ENCODE measurements around the gene MIPOL1. TPM values are rescaled to one million over a fixed set of nuclear protein-coding genes. Genes with fewer than 3 reads are reported as not detected.

MIPOL1 gene
- total and polyA plus RNA-seq, 2 of the 13 experiments (the other 11 are each of a cell fraction or from before 2014, with no cell fraction given): 8.6 to 34.2 TPM

DNA sequence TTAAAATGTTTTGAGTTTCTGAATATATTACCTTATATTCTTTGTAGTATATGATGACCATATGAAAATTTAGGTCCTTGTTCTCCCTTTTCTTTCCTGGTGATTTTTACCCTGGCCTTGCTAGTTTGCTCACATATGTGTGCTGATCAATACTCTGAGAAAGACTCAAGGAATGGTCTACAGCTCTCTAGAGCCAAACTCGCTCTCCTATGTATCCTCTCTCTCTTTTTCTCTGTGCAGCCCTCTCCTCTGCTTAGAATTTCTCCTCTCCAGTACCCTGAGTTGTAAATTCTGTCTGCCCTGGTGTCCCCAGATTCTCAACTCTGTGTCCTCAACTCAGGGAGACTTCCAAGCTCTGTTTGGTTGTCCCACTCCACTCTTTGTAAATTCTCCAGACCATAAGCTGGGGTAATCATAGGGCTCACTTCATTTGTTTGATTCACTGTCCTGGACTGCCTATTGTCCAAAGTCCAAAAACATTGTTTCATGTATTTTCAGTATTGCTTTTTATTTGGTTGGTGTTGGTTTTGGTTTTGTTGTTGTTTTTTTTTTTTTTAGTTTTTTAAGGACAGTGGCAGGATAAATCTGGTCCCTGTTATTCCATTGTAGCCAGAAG lies 356.3 kb downstream of the MIPOL1 start (continued):
- TF ChIP-seq, protein P1, sequence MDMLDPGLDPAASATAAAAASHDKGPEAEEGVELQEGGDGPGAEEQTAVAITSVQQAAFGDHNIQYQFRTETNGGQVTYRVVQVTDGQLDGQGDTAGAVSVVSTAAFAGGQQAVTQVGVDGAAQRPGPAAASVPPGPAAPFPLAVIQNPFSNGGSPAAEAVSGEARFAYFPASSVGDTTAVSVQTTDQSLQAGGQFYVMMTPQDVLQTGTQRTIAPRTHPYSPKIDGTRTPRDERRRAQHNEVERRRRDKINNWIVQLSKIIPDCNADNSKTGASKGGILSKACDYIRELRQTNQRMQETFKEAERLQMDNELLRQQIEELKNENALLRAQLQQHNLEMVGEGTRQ (IDR thresholded peaks at IDR 0.05; ENCODE audit: low read depth, low read length): no peak
- TF ChIP-seq, protein P1 (CRISPR knock-in tag; IDR thresholded peaks at IDR 0.05; ENCODE audit: borderline replicate concordance): no peak
- TF ChIP-seq ZNF160 (CRISPR knock-in tag; IDR thresholded peaks at IDR 0.05) (no peak), FOSL1 (CRISPR knock-in tag; IDR thresholded peaks at IDR 0.05; ENCODE audit: borderline replicate concordance) (no peak), ZNF230 (CRISPR knock-in tag; IDR thresholded peaks at IDR 0.05) (no peak), ZNF766 (CRISPR knock-in tag; IDR thresholded peaks at IDR 0.05; ENCODE audit: borderline replicate concordance) (no peak), ZZZ3 (CRISPR knock-in tag; IDR thresholded peaks at IDR 0.05; ENCODE audit: borderline replicate concordance) (no peak), NFIC (IDR thresholded peaks at IDR 0.05; ENCODE audit: low read length) (no peak), ZNF644 (CRISPR knock-in tag; IDR thresholded peaks at IDR 0.05; ENCODE audit: low read depth) (0 out of 2 replicates have a peak, but pooled peaks have one; percentile 16), HNF4G (IDR thresholded peaks at IDR 0.05; ENCODE audit: borderline replicate concordance, low read depth, low read length) (no peak), HNF4G (CRISPR knock-in tag; IDR thresholded peaks at IDR 0.05; ENCODE audit: borderline replicate concordance, low read depth) (no peak), SKI (IDR thresholded peaks at IDR 0.05; ENCODE audit: partially characterized antibody) (no peak), ZSCAN30 (CRISPR knock-in tag; IDR thresholded peaks at IDR 0.05) (no peak), CBFB (CRISPR knock-in tag; IDR thresholded peaks at IDR 0.05) (no peak), ZBTB20 (CRISPR knock-in tag; IDR thresholded peaks at IDR 0.05; ENCODE audit: borderline replicate concordance, low read depth) (no peak)
- TF ChIP-seq, protein P2, sequence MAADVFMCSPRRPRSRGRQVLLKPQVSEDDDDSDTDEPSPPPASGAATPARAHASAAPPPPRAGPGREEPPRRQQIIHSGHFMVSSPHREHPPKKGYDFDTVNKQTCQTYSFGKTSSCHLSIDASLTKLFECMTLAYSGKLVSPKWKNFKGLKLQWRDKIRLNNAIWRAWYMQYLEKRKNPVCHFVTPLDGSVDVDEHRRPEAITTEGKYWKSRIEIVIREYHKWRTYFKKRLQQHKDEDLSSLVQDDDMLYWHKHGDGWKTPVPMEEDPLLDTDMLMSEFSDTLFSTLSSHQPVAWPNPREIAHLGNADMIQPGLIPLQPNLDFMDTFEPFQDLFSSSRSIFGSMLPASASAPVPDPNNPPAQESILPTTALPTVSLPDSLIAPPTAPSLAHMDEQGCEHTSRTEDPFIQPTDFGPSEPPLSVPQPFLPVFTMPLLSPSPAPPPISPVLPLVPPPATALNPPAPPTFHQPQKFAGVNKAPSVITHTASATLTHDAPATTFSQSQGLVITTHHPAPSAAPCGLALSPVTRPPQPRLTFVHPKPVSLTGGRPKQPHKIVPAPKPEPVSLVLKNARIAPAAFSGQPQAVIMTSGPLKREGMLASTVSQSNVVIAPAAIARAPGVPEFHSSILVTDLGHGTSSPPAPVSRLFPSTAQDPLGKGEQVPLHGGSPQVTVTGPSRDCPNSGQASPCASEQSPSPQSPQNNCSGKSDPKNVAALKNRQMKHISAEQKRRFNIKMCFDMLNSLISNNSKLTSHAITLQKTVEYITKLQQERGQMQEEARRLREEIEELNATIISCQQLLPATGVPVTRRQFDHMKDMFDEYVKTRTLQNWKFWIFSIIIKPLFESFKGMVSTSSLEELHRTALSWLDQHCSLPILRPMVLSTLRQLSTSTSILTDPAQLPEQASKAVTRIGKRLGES (CRISPR knock-in tag; IDR thresholded peaks at IDR 0.05; ENCODE audit: borderline replicate concordance): no peak
- TF ChIP-seq, protein P3, sequence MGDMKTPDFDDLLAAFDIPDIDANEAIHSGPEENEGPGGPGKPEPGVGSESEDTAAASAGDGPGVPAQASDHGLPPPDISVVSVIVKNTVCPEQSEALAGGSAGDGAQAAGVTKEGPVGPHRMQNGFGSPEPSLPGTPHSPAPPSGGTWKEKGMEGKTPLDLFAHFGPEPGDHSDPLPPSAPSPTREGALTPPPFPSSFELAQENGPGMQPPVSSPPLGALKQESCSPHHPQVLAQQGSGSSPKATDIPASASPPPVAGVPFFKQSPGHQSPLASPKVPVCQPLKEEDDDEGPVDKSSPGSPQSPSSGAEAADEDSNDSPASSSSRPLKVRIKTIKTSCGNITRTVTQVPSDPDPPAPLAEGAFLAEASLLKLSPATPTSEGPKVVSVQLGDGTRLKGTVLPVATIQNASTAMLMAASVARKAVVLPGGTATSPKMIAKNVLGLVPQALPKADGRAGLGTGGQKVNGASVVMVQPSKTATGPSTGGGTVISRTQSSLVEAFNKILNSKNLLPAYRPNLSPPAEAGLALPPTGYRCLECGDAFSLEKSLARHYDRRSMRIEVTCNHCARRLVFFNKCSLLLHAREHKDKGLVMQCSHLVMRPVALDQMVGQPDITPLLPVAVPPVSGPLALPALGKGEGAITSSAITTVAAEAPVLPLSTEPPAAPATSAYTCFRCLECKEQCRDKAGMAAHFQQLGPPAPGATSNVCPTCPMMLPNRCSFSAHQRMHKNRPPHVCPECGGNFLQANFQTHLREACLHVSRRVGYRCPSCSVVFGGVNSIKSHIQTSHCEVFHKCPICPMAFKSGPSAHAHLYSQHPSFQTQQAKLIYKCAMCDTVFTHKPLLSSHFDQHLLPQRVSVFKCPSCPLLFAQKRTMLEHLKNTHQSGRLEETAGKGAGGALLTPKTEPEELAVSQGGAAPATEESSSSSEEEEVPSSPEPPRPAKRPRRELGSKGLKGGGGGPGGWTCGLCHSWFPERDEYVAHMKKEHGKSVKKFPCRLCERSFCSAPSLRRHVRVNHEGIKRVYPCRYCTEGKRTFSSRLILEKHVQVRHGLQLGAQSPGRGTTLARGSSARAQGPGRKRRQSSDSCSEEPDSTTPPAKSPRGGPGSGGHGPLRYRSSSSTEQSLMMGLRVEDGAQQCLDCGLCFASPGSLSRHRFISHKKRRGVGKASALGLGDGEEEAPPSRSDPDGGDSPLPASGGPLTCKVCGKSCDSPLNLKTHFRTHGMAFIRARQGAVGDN (CRISPR knock-in tag; IDR thresholded peaks at IDR 0.05): no peak
- TF ChIP-seq, protein P4, sequence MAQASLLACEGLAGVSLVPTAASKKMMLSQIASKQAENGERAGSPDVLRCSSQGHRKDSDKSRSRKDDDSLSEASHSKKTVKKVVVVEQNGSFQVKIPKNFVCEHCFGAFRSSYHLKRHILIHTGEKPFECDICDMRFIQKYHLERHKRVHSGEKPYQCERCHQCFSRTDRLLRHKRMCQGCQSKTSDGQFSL (CRISPR knock-in tag; IDR thresholded peaks at IDR 0.05): no peak
